Endometrium (tissue), 2 donors: ENCODE data around the gene BAIAP2L2.
"Not testable (repeated sequence)": the region's sequence is repeated elsewhere in the genome, so short reads cannot be mapped to it uniquely, and the experiment has no call there.

Experiments used
- FAIRE-seq: peaks from 2 replicates; lab custom pipeline; 2012; peaks lifted over from hg19 to GRCh38; lab: Jason Lieb, UNC
- donor health status: control.
- donor health status: control.

Gene BAIAP2L2

DNA sequence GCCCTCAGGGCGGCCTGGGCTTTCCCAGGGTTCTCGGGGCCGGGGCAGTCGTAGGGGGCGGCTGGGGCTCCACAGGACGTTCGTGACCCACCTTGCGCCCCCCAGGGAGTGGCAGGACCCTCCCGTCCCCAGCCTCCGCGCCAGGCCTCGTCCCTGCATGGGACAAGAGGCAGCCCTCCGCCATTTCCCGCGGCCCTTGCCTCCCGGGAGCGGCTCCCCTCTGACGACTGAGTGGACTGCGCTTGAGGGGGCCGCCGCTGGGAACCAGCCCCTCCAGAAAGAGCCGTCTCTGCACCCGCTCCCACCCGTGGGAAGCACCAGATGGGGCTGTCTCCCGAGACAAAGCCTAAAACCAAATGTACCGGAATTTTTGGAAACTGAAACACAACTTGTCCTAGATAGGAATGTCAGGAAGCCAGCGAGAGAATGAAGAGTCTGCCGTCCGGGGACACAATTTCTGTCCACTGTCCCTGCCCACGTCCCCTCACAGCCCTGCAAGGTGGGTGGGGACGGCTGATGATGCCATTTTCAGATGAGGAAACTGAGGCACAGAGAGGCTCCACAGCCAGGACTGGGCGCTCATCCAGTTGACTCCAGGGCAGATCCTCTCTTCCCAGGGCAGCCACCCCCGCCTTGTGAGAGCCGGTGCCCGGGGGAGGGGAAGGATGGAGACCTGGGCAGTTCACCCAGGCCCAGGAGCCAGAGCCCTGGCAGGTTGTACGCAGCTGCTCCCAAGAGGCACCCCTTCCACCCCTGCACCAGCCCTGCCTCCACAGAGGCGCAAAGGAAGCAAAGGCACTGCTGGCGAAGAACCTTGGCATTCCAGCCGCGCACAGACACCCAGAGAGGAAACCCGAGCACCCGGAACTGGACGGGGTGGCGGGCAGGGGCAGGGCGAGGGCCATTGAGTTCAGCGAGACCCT is 71.3 kb downstream of the BAIAP2L2 start:
- no peak for FAIRE-seq

- FAIRE-seq, result no peak
Observed at GRCh38 chr22:38038426-38038825, 72.1 kb downstream of the BAIAP2L2 start.

GRCh38 chr22:38037367-38038150 is 72.9 kb downstream of the BAIAP2L2 start:
- not testable (repeated sequence) for FAIRE-seq

DNA sequence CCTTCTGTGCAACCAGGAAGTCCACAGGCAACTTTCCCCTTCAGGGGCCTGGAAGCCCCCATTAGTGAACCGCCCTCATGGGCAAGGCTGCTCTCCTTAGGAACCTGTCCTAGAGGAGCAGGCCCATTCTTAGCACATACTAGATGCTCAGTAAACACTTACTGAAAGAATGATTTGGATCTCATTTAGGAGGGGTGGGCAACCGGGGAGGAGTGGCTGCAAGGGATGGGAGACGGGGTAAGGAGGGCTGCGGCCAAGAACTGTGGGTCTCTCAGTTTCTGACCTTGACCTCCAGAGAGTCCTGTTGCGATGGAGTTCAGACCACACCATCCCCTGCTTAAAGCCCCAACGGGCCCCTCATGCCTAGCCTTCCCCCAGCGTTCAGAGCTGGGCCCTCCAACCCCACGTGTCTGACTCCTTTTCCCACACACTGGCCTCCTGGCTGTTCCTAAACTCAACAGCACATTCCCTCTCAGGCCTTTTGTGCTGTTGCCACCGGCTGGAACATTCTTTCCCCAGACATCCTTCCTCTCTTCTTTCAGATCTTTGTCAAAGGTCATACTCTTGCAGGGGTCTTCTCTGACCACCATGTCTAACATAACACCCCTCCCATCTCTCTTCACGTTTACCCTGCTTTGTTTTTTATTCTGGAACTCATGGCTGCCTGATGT is 74.0 kb downstream of the BAIAP2L2 start:
- FAIRE-seq, result no peak

DNA sequence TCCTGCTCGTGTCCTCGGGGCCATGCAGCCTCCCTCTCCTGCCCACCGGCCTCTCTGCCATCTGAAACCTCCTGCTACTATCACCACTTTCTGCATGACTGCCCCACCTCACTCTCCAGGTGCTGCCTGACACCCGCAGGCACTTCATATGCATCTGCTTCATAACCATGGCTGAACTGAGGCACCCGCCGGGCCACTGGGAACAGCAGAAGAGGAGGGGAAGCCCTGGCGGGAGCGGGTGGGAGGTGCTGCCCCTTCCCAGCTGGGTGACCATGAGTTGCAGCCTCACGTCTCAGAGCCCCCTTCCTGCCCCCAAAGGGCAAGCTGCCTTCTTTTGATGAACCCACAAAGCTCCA is 75.0 kb downstream of the BAIAP2L2 start:
- no peak for FAIRE-seq
